Pancreas (tissue), 10 donors: ENCODE data around the gene LIN9. TPM values are rescaled to one million over a fixed set of nuclear protein-coding genes. Genes with fewer than 3 reads are reported as not detected.

ENCODE experiments used
- ATAC-seq, 4 donors: fragments of 200-7000 bp; cut with Tn5 transposase; one replicate each; pipeline versions ENCODE4 v1.8.0 to v1.9.1; 2020; ENCODE audit warnings: mild to moderate bottlenecking in 4 of 4, moderate library complexity in 4 of 4
- DNase-seq, 6 donors: peaks; one replicate each; pipeline ENCODE4 v3.0.0-alpha.2; 2020
- FAIRE-seq: peaks from 2 replicates; lab custom pipeline; 2012; peaks lifted over from hg19 to GRCh38; lab: Jason Lieb, UNC
- H3K27ac ChIP-seq, 4 donors: fragments of 200-600 bp; sonication (generic); 1 replicate in 3 of 4; 2 replicates in 1 of 4; pipeline versions ENCODE4 v1.5.0 to v1.8.0; 2020
- H3K27me3 ChIP-seq, 4 donors: fragments of 200-600 bp; one replicate each; pipeline ENCODE4 v1.8.0; 2021
- H3K36me3 ChIP-seq, 3 donors: fragments of 200-600 bp; sonication (generic) in 1 of 3; one replicate each; pipeline versions ENCODE4 v1.5.0 to v1.8.0; 2020 to 2021
- H3K4me1 ChIP-seq, 3 donors: fragments of 200-600 bp; one replicate each; pipeline ENCODE4 v1.8.0; 2021
- H3K4me3 ChIP-seq, 4 donors: fragments of 200-600 bp; sonication (generic) in 2 of 4; one replicate each; pipeline versions ENCODE4 v1.5.0 to v1.8.0; 2020 to 2021
- H3K9me3 ChIP-seq, 4 donors: fragments of 200-600 bp; one replicate each; pipeline ENCODE4 v1.8.0; 2021
- WGBS, 2 donors: extraction: QIAGEN DNeasy Blood & Tissue Kit; methylation state at CpG; one replicate each; pipeline ENCODE4 v1.1.7; 2013; 5-methylcytosine and 5-hydroxymethylcytosine counted together
- intact Hi-C, 3 donors: fragments of 100-400 bp; cut with DNase I; formaldehyde crosslinking; loops; one replicate each; pipeline versions ENCODE4 v1.11.1 to v1.14.2; 2022
- polyA plus RNA-seq, 2 donors: library from polyadenylated mRNA; stranded (reverse); fragments of 200-250 nt; gene quantifications; one replicate each; pipeline ENCODE4 v1.2.3, GENCODE V29; 2013
- total RNA-seq, 6 donors: library from RNA; stranded (reverse); fragmentation: NEBNext Ultra II Directional in 4 of 6; extraction: Animal tissue kit (Norgen Biotek cat#: 25700) in 4 of 6; gene quantifications; one replicate each; pipeline versions ENCODE4 v1.2.1 to v1.2.4, GENCODE V29; 2021 to 2023
- TF ChIP-seq, protein P1 (sequence below), 4 donors: fragments of 200-600 bp; sonication (generic) in 3 of 4; IDR thresholded peaks; one replicate each; pipeline versions ENCODE4 v1.5.0 to v1.8.0; 2021; ENCODE audit warnings: antibody characterized with exemption in 4 of 4
- donor health status: healthy with polysubstance abuse.
- donor health status: DM: no; HTN: no; CAD: no; lungs with moderate emphysema.
- donor health status: DM: no; HTN: no; CAD: no.
- donor health status: control.
- donor health status: control.
- donor health status: Bipolar disorder and iron deficiency.
- donor health status: DM: yes; HTN: yes; CAD: no.
- donor health status: DM: no; HTN: no; CAD: no.
- donor health status: DM: no; HTN: no; CAD: no.
- donor health status: DM: yes; HTN: yes; CAD: no.

The LIN9 gene
- total and polyA plus RNA-seq, 8 donors: 0.57 to 2.2 (median 1.2) TPM

GRCh38 chr1:226322986-226323385 is 14.0 kb upstream of the LIN9 start:
- H3K27me3 ChIP-seq: no peaks in the 10 kb centered on the region
- no peak overlapping the region for H3K4me3 ChIP-seq
- H3K4me1 ChIP-seq: no peaks in the 10 kb centered on the region
- H3K9me3 ChIP-seq: no peaks in the 10 kb centered on the region
- intact Hi-C loops: no loop called here
- no peak for ATAC-seq
- H3K36me3 ChIP-seq: no peaks in the 10 kb centered on the region
- DNase-seq: no peak
- TF ChIP-seq, protein P1, sequence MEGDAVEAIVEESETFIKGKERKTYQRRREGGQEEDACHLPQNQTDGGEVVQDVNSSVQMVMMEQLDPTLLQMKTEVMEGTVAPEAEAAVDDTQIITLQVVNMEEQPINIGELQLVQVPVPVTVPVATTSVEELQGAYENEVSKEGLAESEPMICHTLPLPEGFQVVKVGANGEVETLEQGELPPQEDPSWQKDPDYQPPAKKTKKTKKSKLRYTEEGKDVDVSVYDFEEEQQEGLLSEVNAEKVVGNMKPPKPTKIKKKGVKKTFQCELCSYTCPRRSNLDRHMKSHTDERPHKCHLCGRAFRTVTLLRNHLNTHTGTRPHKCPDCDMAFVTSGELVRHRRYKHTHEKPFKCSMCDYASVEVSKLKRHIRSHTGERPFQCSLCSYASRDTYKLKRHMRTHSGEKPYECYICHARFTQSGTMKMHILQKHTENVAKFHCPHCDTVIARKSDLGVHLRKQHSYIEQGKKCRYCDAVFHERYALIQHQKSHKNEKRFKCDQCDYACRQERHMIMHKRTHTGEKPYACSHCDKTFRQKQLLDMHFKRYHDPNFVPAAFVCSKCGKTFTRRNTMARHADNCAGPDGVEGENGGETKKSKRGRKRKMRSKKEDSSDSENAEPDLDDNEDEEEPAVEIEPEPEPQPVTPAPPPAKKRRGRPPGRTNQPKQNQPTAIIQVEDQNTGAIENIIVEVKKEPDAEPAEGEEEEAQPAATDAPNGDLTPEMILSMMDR (IDR thresholded peaks at IDR 0.05): no peak
- WGBS, 2 donors: 92% methylated on average over 3 of the region's 3 CpGs
- no peak overlapping the region for H3K27ac ChIP-seq
- FAIRE-seq: no peak

- Histone ChIP-seq H3K4me1 (no peaks in the 10 kb centered on the region), H3K4me3 (no peak overlapping the region), H3K27me3 (no peaks in the 10 kb centered on the region), H3K27ac (no peak overlapping the region), H3K36me3 (no peaks in the 10 kb centered on the region), H3K9me3 (no peaks in the 10 kb centered on the region)
- TF ChIP-seq, protein P1 (IDR thresholded peaks at IDR 0.05): no peak
- DNase-seq (no peak), ATAC-seq (no peak), FAIRE-seq (no peak)
- 89 to 92% methylated on average over 10 of the region's 10 CpGs for WGBS, 2 donors
- intact Hi-C loops: no loop called here
Measured at GRCh38 chr1:226320930-226321329, 12.0 kb upstream of the LIN9 start.

DNA sequence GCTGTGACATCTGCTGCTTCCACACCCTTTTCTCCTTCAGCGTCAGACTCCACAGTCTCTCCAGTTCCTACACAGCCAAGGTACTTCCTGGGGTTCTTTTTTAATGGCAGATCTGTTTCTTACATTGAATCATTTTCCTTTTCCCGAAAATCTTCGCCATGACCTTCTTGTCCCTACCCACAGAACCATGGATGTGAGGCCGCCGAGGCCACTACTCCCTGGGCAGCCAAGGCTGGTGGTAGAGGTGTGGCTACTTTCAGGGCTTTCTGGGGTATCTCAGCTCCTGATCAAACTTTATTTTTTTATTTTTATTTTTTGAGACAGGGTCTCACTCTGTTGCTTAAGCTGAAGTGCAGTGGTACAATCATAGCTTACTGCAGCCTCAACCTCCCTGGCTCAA is 9.5 kb upstream of the LIN9 start:
- H3K36me3 ChIP-seq: no peaks in the 10 kb centered on the region
- no peaks in the 10 kb centered on the region for H3K9me3 ChIP-seq
- H3K4me1 ChIP-seq: no peaks in the 10 kb centered on the region
- no peak overlapping the region for H3K4me3 ChIP-seq
- WGBS, 2 donors: 89 to 95% methylated on average over 5 of the region's 5 CpGs
- H3K27me3 ChIP-seq: no peaks in the 10 kb centered on the region
- no peak for DNase-seq
- ATAC-seq: no peak
- TF ChIP-seq, protein P1 (IDR thresholded peaks at IDR 0.05): no peak
- intact Hi-C loops: no loop called here
- no peak overlapping the region for H3K27ac ChIP-seq
- FAIRE-seq: no peak

DNA sequence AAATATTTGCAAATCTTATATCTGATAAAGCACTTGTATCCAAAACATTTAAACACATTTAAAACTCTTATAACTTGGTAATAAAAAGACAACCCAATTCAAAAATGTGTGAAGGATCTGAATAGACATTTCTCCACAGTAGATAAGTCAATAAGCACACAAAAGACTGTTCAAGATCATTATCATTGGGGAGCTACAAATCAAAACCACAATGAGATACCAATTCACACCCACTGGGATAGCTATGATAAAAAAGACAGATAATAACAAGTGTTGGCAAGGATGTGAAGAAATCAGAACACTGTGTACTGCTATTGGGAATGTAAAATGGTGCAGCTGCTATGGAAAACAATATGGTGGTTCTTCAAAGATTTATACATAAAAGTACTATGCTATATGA is 5.1 kb upstream of the LIN9 start:
- intact Hi-C loops: no loop called here
- TF ChIP-seq, protein P1 (IDR thresholded peaks at IDR 0.05): no peak
- Histone ChIP-seq H3K4me3 (no peak overlapping the region), H3K4me1 (no peaks in the 10 kb centered on the region), H3K27me3 (no peaks in the 10 kb centered on the region), H3K36me3 (no peaks in the 10 kb centered on the region), H3K9me3 (no peaks in the 10 kb centered on the region), H3K27ac (no peak overlapping the region)
- no peak for FAIRE-seq
- no peak for ATAC-seq
- no peak for DNase-seq

- H3K36me3 ChIP-seq: no peaks in the 10 kb centered on the region
- intact Hi-C loops: no loop called here
- FAIRE-seq (no peak), DNase-seq (no peak), ATAC-seq (no peak)
- peaks cover 0 to 3% (median 0%) of the 10 kb centered on the region in 3 donors for H3K4me1 ChIP-seq
- H3K27ac ChIP-seq: no peak overlapping the region
- TF ChIP-seq, protein P1 (IDR thresholded peaks at IDR 0.05): no peak
- WGBS, 2 donors: 84 to 85% methylated on average over 2 of the region's 2 CpGs
- no peaks in the 10 kb centered on the region for H3K9me3 ChIP-seq
- H3K4me3 ChIP-seq: no peak overlapping the region
- H3K27me3 ChIP-seq: no peaks in the 10 kb centered on the region
Measured at GRCh38 chr1:226312065-226312464, 3.1 kb upstream of the LIN9 start.
